Fibroblast of the aortic adventitia (primary cell): ENCODE measurements around the gene ITGB7. TPM values are rescaled to one million over a fixed set of nuclear protein-coding genes. Genes with fewer than 3 reads are reported as not detected.
A peak's percentile ranks its signal among the peaks of the same experiment; 100 is the strongest.

Experiments
- DNase-seq: peaks from one replicate; pipeline ENCODE4 v3.0.0-alpha.2; 2010; ENCODE audit warnings: low read depth
- H3K4me3 ChIP-seq: 2 replicates; pipeline ENCODE4 v1.5.1; 2011; ENCODE audit warnings: low read depth, mild to moderate bottlenecking, control low read depth, low read length, moderate library complexity
- CTCF ChIP-seq: IDR thresholded peaks from 2 replicates; pipeline ENCODE4 v1.5.1; 2011; ENCODE audit warnings: mild to moderate bottlenecking, low read length, control low read depth, inconsistent platforms; ENCODE audit not compliant: insufficient read depth
- total RNA-seq: library from RNA; depleted of rRNA; stranded (reverse); fragments of >200 nt; gene quantifications from 2 replicates; pipeline ENCODE4 v1.2.3, GENCODE V29; 2012; ENCODE audit warnings: low replicate concordance

Gene ITGB7
- total RNA-seq, 1 donor: 0.54 TPM

- TF ChIP-seq CTCF: no peak
- DNase-seq: peak; percentile 44
- peak overlapping the region; percentile 89 for H3K4me3 ChIP-seq
Observed at GRCh38 chr12:53217051-53217930, 10.2 kb upstream of the ITGB7 start.

GRCh38 chr12:53215497-53215896 lies 8.4 kb upstream of the ITGB7 start:
- no peak for TF ChIP-seq CTCF
- H3K4me3 ChIP-seq: no peak overlapping the region
- DNase-seq: no peak

GRCh38 chr12:53214687-53215455 lies 7.8 kb upstream of the ITGB7 start:
- no peak for DNase-seq
- no peak for TF ChIP-seq CTCF
- H3K4me3 ChIP-seq: no peak overlapping the region

- DNase-seq: no peak
- TF ChIP-seq CTCF: no peak
- H3K4me3 ChIP-seq: no peak overlapping the region
Observed at GRCh38 chr12:53214221-53214620, 7.2 kb upstream of the ITGB7 start.

GRCh38 chr12:53213348-53213747 lies 6.3 kb upstream of the ITGB7 start:
- TF ChIP-seq CTCF: peak; percentile 94
- no peak overlapping the region for H3K4me3 ChIP-seq
- peak; percentile 74 for DNase-seq

- DNase-seq: no peak
- no peak for TF ChIP-seq CTCF
- no peak overlapping the region for H3K4me3 ChIP-seq
Observed at GRCh38 chr12:53212931-53213330, 5.9 kb upstream of the ITGB7 start.
